ENCODE data around the gene GTF3C4.

DNA sequence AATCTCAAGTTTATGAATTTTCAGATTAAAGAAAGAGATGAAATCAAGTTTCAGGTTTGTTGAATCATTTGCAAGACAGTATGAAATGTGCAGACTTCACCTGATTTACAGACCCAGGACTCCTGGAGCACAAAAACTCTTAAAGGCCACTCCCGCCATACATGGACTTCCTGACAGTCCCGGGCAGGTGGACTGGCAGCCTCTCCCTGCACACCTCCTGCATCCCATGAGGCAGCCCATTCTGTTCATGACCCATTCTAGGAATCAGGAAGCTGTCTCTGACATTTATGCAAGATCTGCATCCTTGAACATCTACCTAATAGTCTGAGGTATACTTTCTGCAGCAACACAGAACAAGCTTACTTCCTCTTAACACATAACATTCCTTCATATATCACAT is 6.4 kb upstream of the GTF3C4 start:
- TF ChIP-seq SUZ12 (IDR thresholded peaks at IDR 0.05; ENCODE audit: extremely low read depth, insufficient read depth, insufficient read length) (no peak), YY1 (IDR thresholded peaks at IDR 0.05; ENCODE audit: insufficient read depth, insufficient read length) (no peak), ZNF274 (IDR thresholded peaks at IDR 0.05; ENCODE audit: low read depth, low read length) (no peak)
